HuH-7.5 (cell line): Measurements from ENCODE around the gene PPY.
"Not testable (repeated sequence)": the region's sequence is repeated elsewhere in the genome, so short reads cannot be mapped to it uniquely, and the experiment has no call there.

ENCODE experiments used
- DNase-seq: peaks from one replicate; pipeline ENCODE4 v3.0.0; 2011; ENCODE audit warnings: low spot score

Gene PPY

GRCh38 chr17:43942051-43942685, at the start of gene PPY:
Gene PPY (minus strand): TSS chr17:43942476. CDS start chr17:43941654, 822 bp downstream.
- DNase-seq: no peak

DNA sequence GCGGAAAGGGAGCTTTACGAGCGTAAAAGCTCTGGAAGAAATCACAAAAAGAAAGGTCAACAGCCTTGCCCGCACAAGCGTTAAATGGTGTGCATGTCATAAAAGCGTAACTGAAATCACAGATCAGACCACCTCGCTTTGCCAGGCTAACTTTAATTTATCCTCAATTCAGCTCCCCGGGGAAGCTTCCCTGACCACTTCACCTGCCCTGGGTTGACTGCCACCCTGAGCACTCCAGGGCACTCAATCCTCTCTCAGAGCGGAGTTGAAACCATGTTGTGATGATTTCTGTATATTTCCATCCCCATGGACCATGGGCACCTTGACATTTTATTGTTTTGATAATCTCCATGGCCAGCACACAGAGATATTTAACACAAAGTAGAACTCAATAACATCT, 46.0 kb upstream of the PPY start:
- no peak for DNase-seq

DNA sequence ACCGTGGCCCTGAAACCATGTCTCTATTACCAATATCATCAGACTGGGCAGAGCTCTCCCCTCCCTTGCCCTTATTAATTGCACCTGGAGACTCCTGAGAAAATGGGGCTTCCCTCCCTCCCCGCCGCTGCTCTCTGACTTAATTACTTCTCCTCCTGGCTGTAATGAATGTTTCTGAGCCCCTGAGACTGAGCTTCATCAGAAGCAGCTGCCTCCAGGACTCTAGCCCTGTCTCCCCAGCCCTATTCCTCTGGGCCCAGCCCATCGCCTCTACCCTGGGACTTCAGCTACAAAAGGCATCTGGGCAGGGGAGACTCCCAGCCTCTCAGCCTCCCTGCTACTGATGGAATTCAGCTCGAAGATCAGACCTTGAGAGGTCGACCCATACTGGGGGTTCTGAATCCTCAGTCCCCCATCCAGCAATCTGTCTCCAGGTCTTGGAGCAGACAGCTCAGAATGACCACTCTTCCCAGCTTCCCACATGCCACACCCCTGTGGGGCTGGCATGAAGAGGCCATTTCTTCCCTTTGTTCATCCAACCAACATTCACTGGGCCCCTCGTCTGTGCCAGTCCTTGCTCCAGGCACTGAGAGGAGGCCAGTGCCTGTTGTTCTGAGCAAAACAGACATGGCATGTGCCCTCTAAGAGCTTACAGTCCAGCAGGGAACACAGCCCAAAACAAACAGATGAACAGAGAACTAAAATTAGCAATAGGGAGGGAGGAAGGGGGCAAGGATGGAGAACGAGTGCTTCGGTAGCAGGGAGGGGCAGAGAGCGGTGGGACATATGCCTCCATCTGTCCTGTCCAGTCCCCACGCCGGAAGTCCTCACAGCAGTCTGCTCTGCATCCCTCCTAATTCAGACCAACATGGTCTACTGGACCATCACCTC, 45.1 kb upstream of the PPY start:
- DNase-seq: no peak

GRCh38 chr17:43986225-43986981, 44.1 kb upstream of the PPY start:
- DNase-seq: no peak

DNA sequence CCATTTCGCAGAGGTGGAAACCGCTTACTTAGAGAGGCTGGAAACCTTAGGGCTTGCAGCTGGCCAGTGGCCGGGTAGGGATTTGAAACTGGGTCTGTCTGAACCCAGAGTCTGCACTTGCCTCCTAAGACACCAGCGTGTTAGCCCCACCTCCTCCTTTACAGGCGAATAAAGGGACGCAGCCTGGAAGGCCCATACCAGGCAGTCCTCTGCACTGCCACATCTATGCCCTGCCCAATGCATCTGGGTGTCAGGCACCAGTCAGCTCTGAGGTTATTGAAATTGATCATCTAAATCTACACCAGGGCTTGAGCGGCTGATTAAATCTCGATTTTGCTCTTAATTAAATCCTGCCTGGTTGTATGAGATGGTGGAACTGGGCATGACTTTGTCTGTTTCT, 42.2 kb upstream of the PPY start:
- no peak for DNase-seq

DNA sequence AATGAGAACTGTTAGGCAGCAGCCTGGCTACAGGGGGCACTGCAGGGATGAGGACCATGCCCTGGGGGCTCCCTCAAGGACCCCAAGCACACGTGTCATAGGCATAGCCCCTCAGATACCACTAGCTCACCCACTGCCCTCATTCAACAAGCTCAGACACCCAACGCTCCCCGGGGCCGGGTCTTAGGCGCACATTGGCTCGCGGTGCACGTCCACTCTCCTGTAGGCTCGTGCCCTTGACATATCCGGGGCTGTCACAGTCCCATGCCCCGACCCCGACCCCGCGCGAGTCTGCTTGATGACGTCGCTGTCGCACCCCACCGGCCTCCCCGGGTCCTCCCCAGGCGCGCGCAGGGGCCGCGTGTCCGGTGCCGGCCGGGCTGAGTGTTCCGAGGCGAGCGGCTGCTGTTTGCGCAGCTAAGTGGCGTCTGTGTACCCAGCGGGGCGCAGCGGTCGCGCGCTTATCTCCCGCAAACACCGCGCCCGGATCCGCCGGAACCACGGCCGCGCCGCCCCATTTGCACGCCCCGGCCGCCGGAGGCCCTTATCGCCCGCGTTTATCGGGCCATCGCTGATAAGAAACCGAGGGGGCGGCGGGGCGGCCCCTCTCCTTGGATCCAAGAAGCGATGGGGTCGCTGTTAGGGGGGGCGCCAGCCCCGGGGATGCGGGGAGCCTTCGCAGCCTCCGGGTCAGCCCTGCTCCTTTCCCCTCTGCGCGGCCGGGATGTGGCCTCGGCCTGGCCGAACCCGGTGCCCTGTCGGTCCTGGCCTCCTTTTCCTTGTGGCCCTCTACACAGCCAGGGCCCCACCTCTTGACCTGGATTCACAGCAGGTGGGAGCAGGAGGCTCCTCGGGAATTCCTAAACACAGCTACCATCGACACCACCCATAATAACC, 41.5 kb upstream of the PPY start:
- peak; percentile 53 for DNase-seq

GRCh38 chr17:43983196-43983514, 40.9 kb upstream of the PPY start:
- no peak for DNase-seq

DNA sequence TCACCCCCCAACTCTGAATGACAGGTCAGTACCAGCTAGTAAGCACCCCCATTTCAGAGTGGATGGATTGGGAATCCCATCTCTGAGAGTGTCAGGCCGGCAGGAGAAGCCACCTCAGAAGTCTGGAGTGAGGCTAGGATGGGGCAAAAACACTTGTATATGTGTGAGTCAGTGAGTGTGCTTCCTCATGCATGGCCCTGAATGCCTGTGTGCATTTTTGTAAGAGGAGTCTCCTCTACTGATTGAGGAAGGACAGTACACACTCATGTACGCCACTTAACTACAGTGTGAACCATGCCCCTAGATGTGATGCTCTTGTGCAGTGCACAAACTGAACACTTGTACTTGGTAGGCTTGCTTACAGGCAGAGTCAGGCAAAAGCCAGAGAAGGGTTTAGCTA, 39.9 kb upstream of the PPY start:
- no peak for DNase-seq

GRCh38 chr17:43979671-43980070, 37.4 kb upstream of the PPY start:
- no peak for DNase-seq

GRCh38 chr17:43979011-43979410, 36.7 kb upstream of the PPY start:
- DNase-seq: no peak

DNA sequence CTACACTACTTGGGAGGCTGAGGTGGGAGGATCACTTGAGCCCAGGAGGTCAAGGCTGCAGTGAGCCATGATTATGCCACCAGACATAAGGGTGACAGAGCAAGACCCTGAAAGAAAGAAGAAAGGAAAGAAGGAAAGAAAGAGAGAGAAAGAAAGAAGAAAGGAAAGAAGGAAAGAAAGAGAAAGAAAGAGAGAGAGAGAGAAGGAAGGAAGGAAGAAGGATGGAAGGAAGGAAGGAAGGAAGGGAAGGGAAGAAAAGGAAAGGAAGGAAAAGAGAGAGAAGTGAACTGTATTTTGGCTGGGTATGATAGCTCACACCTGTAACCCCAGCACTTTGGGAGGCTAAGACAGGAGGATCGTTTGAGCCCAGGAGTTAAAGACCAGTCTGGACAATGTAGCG, 35.8 kb upstream of the PPY start:
- no peak for DNase-seq

- no peak for DNase-seq
Observed at GRCh38 chr17:43976963-43977837, 34.9 kb upstream of the PPY start.

DNA sequence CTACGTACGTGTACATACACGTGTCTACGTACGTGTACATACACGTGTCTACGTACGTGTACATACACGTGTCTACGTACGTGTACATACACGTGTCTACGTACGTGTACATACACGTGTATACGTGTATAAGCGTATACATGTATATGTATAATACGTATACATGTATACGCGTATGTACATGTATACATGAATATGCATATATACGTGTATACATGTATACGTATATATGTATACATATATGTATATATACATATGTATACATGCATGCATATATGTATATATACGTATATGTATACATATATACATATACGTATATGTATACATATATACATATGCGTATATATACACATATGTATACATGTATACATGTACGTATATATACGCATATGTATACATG, 33.6 kb upstream of the PPY start:
- DNase-seq: no peak

DNA sequence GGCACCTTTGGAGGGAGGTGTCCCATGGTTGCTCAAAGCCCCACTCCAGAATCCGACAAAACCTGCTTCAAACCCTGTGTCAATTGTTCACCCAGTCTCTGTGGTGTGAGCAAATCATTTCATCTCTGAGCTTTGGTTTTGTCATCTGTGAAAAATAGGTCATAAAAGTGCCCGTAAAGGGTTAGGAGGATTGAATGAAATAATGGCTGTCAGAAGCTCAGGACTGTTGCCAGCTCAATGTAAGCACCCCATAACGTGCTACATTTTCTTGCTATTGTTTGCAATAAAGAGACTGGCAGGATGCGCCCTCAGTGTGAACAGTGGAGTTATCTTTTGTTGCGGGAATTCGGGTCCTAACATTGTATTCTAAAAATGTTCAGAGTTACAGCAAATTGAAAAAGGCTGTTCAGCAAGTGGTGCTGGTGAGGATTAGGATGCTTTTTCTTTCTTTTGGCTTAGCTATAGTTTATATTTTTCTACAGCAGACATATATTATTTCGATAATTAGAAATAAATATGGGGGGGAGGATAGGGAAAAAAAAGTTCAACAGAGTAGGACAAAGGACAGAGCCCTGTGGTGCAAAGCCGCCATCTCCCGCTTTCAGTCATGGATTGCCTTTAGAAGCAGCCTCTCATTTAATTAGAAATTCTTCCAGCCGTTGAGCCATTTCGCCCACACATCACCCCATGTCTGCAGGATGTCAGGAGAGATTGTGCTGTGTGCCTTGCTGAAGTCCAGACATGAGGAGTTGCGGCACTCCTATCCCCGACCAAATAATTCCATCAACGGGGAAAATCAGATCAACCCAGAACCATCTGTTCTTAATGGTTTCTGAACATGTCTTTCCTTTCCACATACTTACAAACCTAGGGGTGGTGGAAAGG, 32.3 kb upstream of the PPY start:
- DNase-seq: no peak

DNA sequence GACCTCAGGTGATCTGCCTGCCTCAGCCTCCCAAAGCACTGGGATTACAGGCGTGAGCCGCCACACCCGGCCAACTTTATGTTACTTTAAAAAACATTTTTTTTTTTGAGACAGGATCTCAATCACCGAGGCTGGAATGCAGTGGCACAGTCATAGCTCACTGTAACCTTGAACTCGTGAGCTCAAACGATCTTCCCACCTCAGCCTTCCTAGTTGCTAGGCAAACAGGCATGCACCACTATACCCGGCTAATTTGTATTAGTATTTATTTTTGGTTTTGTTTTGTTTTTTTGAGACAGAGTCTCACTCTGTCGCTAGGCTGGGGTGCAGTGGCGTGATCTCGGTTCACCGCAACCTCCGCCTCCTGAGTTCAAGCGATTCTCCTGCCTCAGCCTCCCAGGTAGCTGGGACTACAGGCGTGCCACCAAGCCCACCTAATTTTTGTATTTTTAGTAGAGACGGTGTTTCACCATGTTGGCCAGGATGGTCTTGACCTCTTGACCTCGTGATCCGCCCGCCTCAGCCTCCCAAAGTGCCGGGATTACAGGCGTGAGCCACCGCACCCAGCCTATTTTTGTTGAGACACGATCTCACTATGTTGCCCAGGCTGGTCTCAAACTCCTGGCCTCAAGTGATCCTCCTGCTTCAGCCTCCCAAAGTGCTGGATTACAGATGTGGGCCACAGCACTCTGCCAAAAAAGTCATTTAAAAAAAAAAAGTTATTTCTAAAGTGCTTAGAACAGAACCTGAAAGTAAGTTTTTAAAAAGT, 30.4 kb upstream of the PPY start:
- not testable (repeated sequence) for DNase-seq

- not testable (repeated sequence) for DNase-seq
Observed at GRCh38 chr17:43971436-43971835, 29.2 kb upstream of the PPY start.

DNA sequence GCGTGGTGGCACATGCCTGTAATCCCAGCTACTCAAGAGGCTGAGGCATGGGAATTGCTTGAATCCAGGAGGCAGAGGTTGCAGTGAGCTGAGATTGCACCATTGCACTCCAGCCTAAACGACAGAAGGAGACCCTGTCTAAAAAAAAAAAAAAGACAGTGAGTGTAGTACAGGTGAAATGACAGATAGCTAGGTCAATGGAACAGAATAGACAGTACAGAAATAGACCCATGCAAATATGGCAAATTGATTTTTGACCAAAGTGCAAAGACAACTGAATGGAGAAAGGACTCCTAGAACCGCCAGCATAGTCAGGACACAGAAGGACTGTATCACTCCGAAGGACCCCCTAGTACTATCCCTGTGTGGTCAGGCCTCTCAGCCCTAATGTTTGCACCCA, 28.1 kb upstream of the PPY start:
- no peak for DNase-seq

DNA sequence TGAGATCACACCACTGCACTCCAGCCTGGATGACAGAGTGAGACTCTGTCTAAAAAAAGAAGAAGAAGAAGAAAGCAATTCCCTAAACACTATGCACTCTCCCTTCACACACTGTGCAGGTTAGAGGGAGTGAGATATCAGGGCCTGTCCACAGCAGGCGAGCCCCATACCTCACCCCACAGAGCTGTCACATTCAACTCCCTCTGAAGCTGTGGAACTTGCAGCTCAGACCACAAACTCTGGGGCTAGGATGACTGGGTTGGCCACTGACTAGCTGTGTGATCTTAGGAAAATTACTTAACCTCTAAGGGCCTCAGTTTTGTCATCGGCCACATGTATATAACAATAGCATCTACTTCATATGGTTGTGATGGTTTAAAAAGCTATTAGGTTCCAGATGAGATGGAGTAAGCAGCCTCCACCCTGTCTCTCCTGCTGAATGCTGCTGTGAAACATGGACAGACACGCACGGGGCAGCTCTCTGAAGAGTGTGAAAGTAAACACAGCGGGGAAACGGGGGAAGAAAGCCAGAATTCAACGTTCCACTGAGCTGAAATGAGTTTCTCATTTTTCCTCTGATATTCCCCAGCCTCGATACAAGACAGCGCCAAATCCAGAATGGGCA, 25.1 kb upstream of the PPY start:
- DNase-seq: no peak

GRCh38 chr17:43966276-43966675, 24.0 kb upstream of the PPY start:
- no peak for DNase-seq
